Measurements from ENCODE around the gene JSRP1. TPM values are rescaled to one million over a fixed set of nuclear protein-coding genes. Genes with fewer than 3 reads are reported as not detected.

The JSRP1 gene
- polyA plus RNA-seq, 3 donors = 0.35 to 0.47 (median 0.45) TPM

DNA sequence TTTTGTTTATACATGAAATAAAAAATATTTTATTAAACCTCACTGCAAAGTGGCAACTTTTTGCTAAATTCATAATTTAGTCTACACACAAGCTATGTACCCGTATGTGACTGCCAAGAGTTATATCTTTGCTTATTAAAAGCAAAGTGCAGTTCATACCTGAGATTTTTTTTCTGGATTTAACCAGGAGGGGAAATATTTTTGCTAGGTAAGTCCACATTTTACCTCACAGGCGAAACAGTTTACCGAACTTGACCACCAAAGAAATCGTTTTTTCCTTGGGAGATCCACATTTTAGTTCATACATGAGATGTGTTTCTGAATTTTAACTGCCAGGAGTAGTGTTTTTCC lies 12.2 kb upstream of the JSRP1 start:
- DNase-seq (ENCODE audit: low read depth in 3 of 3, low spot score in 2 of 3) = no peak

DNA sequence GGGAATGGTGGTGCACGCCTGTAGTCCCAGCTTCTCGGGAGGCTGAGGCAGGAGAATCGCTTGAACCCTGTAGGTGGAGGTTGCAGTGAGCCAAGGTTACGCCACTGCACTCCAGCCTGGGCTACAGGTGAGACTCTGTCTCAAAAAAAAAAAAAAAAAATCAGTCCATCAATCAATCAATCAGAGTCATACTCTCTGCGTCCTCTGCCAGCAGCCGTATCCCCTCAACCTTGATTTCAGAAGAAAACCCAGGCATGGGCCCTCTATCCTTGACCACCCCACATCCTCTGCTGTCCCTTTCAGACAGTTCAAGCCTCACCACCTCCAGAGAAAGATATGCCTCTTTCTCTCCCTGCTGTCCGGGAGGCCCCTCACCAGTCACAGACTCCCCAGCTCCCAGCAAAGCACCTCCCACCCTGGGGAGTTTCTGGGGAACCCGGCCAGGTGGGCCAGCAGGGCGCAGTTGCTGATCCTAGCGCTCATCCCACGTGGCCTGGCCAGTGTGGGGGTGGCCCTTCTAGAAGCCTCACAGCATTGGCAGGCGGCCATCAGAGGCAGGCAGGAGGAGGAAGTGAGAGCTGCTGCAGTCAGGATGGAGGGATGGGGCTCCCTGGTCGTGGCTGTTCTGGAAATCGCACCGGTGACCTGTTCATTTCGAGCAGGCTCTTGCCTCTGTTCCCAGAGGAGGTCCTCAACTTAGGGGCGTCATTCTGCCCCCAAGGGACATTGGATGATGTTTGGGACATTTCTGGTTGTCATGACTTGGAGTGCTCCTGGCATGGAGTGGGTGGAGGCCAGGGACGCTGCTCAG lies 10.2 kb upstream of the JSRP1 start:
- no peak for DNase-seq (ENCODE audit: low read depth in 3 of 3, low spot score in 2 of 3)

DNA sequence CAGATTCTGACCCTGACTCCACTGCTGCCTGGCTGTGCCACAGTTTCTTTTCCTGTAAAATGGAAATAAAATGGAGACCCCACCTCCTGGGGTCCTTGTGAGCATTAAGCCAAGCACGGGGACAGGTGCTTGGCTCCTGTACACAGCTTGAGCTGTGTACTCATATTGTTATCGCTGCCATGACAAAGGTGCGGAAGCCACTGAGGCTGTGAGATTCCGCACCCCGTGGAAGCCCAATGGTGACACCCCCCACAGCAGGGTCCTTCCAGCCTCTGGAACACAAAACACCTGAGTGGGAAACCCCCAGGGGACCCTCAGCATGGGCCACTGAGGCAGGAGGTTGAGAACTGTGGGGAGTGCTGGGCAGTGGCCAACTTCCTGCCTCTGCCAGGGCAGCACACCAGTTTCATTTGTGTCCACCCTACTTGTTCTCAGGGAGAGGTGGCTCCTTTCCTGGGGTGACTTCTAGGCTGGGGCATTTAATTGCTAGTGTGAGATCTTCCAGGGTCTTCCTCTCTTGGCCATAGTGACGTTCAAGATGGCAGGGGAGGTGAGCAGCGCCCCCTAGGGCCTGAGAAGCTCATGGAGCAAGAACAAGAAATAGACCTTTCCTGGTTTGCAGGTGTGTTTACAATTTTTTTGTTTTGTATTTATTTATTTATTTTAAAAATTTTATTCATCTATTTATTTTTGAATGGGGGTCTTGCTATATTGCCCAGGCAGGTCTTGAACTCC lies 5.4 kb upstream of the JSRP1 start:
- no peak for DNase-seq (ENCODE audit: low read depth in 3 of 3, low spot score in 2 of 3)

DNA sequence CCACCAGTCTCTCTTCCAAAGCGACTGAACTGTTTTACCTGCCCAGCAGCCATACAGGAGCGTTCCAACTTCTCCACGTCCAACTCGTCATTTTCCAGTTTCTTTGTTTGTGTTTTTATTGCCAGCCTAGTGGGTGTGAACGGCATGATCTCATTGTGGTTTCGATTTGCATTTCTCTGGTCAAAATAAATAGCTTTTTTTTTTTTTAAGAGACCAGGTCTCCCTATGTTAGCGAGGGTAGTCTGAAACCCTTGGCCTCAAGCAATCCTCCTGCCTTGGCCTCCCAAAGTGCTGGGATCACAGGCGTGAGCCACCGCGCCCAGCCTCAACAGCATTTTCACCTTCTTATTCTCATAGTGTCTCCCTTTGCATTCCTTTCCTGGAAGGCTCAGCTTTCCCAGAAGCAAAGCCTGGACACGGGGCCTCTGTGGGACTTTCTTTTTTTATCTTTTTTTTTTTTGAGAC lies 4.2 kb upstream of the JSRP1 start:
- DNase-seq (ENCODE audit: low read depth in 3 of 3, low spot score in 2 of 3) = no peak

DNA sequence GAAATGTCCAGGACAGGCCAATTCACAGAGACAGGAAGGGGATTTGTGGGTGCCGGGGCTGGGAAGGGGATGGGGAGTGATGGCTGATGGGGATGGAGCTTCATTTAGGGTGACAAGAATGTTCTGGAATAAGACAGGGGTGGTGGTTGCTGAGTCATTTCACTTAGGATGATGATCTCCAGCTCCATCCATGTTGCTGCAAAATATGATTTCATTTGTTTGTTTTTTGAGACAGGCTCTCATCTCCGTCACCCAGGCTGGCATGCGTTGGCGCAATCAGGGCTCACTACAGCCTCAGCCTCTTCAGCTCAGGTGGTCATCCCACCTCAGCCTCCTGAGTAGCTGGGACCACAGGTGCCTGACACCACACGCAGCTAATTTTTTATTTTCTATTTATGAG lies 3.1 kb upstream of the JSRP1 start:
- DNase-seq (ENCODE audit: low read depth in 3 of 3, low spot score in 2 of 3) = no peak

DNA sequence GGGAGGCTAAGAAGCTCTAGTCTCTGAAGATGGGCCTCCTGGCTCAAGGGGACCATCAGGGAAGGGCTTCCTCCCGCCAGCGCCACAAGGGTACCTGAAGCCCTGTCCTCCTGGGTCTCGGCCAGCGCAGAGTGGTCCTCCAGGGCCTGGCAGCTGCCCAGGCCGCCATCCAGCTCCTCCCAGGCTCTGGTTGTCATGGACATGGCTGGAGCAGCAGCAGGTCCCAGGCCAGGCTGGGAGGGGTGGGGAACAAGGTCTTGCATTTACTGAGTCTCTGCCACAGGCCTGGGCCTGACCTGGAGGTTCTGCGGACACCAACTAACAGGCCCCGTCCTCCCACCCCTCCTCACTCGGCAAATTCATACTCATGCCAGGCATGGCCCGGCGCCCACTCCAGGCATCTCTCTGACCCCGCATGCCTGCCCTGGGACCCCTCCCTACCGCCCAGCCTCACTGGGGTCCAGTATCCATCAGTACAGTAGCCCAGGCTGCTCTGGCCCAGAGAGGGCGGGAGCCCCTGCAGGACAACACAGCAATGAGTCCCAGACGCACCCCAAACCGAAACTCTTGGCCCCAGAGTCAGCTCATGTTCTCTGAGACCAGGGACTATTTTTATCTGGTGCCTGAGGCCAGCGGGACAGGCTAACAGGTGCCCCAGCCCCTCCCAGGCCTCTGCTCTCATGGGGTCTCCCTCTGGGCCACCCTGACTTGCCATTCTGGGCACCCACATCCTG lies 938 bp downstream of the JSRP1 start:
- DNase-seq (ENCODE audit: low read depth in 3 of 3, low spot score in 2 of 3) = no peak

DNA sequence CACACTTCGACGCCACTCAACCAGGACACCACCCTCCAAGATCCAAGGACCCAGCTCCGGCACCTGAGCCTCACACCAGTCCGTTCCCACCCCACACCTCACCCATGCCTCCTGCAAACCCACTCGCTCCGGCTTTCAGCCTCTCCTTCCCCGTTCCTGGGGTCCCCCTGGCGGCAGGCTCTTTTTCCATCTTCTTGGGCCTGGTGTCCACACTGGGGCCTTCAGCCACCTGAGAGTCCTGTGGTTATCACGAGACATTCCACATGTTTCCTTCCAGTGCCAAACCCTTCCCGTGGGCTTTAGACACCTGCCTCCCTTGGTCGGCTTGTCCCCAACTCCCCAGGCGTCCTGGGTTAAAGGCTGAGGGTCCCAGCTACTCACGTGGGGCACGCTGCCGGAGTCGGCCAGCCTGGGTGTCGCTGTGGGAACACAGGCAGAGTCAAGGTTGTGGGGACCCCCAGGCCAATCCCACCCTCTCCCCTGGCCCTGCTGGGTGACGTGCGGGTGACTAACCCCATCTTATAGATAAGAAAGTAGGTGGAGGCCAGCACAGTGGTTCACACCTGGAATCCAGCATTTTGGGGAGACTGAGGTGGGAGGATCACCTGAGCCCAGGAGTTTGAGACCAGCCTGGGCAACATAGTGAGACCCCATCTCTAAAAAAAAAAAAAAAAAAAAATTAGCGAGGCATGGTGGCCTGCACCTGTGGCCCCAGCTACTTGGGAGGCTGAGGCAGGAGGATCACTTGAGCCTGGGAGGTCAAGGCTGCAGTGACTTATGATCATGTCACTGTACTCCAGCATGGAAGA lies 1.9 kb downstream of the JSRP1 start:
- DNase-seq (ENCODE audit: low read depth in 3 of 3, low spot score in 2 of 3) = no peak

DNA sequence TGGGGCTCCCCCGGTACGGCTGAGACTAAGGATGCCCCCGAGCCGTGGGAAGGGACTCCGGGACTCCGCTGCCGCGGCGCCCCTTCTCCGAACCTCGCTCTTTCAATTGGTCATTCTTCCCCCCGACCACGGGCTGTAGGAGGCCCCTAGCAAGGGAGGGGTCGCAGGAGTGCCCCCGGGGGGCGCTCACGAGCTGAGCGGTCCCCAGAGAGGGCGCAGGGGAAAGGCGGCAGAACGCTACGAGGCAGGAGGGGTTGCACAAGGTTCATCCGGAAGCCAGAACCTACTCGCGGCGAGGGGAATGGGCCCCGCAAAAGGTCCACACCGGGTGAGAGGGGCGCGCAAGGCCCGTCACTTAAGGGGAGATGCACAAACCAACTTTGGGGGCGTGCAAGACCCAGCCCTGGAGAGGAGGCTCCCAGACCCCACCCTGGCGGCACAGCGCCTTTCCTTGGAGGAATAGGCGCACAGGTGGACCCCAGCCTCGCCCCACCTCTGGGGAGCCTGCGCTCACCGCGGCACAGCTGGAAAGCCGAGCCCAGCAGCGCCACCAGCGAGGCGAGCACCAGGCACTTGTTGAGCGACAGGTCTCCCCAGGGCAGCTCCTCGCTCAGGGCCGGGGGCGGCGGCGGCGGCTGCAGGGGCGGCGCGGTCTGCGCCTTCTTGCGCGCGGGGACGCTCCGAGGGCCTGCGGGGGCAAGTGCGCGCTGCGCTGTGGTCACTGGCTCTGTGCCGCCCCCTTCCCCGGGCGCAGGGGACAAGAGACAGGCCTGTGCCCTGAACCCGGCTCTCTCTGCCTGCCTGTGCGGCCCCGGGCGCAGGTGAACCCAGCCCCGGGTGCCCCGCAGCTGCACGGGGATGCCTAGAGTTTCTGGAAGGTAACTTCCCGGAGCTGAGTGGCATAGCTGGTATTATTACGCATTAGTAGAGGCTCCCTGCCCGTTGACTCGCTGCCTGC lies 2.8 kb downstream of the JSRP1 start:
- no peak for DNase-seq (ENCODE audit: low read depth in 3 of 3, low spot score in 2 of 3)

DNA sequence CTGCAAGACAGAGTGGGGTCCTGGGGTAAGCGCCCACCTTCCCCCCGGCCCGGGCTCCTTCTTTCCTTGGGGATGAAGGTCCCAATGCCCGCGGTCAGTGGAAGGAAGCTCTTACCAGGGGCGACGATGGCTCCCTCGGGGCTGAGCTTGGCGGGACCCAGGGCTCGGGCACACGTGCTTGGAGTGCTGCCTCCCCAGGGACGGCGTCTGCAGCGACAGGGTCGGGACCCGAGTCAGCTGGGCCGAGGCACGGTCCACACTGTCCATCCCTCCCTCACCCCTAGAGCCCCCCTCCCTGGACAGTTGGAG lies 3.5 kb downstream of the JSRP1 start:
- DNase-seq (ENCODE audit: low read depth in 3 of 3, low spot score in 2 of 3) = no peak

DNA sequence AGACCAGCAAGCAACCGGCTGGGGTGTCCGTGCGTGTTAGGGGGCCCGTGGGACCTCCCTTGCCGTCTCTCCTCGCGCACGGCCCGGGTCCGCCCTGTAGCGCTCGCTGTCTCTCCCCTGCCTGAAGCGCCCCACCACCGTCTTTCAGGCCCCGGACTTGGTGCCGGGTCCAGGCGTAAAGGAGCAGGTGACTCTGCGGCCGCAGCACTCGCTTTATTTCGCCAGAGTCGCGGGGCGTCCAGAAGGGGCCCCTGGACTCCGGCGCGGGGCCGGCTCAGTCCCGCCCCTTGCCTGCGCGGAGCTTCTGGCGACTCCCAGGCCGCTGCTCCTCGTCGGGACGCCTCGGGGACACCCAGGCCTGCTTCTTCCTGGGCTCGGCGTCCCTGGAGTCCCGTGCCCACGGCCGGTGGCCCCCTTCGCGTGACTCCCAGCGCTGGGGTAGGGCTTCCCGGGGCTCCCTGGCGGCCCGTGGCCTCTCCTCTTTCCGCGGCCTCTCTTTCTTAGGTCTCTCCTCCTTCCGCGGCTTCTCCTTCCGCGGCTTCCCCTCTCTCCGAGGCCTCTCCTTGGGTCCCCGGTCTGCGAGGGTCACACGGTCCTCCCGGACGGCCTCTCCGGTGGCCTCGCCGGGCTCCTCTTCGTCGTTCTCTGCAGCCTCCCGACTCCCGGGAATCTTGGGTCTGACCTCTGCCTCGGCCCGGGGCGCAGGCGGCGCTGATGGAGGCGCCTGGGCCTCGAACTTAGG lies 4.0 kb downstream of the JSRP1 start:
- no peak for DNase-seq (ENCODE audit: low read depth in 3 of 3, low spot score in 2 of 3)

DNA sequence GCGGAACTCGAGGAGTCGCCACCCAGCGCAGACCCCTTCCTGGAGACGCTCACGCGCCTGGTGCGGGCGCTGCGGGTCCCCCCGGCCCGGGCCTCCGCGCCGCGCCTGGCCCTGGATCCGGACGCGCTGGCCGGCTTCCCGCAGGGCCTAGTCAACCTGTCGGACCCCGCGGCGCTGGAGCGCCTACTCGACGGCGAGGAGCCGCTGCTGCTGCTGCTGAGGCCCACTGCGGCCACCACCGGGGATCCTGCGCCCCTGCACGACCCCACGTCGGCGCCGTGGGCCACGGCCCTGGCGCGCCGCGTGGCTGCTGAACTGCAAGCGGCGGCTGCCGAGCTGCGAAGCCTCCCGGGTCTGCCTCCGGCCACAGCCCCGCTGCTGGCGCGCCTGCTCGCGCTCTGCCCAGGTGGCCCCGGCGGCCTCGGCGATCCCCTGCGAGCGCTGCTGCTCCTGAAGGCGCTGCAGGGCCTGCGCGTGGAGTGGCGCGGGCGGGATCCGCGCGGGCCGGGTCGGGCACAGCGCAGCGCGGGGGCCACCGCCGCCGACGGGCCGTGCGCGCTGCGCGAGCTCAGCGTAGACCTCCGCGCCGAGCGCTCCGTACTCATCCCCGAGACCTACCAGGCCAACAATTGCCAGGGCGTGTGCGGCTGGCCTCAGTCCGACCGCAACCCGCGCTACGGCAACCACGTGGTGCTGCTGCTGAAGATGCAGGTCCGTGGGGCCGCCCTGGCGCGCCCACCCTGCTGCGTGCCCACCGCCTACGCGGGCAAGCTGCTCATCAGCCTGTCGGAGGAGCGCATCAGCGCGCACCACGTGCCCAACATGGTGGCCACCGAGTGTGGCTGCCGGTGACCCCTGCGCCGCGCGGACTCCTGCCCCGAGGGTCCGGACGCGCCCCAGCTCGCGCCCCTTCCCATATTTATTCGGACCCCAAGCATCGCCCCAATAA lies 4.8 kb downstream of the JSRP1 start:
- DNase-seq (ENCODE audit: low read depth in 3 of 3, low spot score in 2 of 3) = no peak

DNA sequence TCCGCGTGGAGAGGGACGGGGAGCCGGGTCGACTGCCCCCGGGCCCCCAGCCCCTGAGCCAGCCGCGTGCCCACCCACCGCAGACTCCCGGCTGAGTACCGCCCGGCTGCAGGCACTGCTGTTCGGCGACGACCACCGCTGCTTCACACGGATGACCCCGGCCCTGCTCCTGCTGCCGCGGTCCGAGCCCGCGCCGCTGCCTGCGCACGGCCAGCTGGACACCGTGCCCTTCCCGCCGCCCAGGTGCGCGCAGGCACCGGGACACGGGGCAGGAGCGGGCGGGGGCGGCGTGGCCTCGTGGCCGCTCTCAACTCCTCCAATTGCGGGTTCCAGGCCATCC lies 5.5 kb downstream of the JSRP1 start:
- no peak for DNase-seq (ENCODE audit: low read depth in 3 of 3, low spot score in 2 of 3)

DNA sequence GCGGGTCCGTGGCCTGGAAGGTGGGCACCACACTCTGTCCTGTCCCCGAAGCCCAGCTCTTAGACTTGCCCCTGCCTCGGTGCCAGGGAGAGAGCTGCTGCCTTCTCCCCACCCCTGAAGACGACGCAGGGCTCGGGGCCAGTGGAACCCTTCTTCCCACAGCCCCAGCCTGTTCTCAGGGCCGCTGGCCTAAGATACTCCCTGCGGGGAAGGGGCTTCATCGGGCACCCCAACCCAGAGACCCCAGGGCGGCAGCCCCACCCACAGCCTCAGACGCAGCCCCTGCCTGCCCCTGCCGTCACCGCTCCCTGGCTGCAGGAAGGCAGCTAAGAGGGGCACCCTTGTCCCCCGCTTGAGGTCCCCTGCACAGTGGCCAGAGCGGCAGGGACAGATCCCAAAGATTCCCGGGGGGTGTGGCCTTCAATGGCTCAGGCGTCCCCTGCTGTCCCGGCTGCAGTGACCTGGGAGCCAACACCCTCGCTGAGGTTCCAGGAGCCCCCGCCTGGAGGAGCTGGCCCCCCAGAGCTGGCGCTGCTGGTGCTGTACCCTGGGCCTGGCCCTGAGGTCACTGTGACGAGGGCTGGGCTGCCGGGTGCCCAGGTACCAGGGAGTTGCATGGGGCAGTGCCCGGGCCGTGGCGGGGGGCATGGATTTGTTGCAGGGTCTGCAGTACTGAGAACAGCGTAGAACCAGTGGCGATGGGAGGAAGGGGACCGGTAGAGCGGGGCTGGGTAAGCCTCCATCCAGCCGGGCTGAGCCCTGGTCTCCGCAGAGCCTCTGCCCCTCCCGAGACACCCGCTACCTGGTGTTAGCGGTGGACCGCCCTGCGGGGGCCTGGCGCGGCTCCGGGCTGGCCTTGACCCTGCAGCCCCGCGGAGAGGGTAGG lies 6.1 kb downstream of the JSRP1 start:
- no peak for DNase-seq (ENCODE audit: low read depth in 3 of 3, low spot score in 2 of 3)

DNA sequence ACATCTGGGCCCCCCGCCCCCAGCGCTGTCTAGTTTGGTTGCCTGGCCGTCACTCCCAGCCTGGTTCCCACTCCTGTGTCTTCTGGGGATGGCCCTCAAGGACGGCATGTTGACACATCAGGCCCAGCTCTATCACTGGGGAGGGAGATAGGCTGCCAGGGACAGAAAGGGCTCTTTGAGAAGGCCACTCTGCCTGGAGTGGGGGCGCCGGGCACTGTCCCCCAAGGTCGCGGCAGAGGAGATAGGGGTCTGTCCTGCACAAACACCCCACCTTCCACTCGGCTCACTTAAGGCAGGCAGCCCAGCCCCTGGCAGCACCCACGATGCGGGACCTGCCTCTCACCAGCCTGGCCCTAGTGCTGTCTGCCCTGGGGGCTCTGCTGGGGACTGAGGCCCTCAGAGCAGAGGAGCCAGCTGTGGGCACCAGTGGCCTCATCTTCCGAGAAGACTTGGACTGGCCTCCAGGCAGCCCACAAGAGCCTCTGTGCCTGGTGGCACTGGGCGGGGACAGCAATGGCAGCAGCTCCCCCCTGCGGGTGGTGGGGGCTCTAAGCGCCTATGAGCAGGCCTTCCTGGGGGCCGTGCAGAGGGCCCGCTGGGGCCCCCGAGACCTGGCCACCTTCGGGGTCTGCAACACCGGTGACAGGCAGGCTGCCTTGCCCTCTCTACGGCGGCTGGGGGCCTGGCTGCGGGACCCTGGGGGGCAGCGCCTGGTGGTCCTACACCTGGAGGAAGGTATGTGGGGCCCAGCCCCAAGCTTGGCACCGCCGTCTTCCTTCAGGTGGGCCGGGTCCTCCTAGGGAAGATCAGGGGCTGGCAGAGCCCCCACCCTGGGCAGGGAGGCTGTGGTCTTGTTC lies 7.0 kb downstream of the JSRP1 start, which contains the start of gene AMH:
TSS of gene AMH (plus strand) at position 314 of the 857 bp plus-strand sequence. CDS start at position 324, 10 bp downstream.
- no peak for DNase-seq (ENCODE audit: low read depth in 3 of 3, low spot score in 2 of 3)

DNA sequence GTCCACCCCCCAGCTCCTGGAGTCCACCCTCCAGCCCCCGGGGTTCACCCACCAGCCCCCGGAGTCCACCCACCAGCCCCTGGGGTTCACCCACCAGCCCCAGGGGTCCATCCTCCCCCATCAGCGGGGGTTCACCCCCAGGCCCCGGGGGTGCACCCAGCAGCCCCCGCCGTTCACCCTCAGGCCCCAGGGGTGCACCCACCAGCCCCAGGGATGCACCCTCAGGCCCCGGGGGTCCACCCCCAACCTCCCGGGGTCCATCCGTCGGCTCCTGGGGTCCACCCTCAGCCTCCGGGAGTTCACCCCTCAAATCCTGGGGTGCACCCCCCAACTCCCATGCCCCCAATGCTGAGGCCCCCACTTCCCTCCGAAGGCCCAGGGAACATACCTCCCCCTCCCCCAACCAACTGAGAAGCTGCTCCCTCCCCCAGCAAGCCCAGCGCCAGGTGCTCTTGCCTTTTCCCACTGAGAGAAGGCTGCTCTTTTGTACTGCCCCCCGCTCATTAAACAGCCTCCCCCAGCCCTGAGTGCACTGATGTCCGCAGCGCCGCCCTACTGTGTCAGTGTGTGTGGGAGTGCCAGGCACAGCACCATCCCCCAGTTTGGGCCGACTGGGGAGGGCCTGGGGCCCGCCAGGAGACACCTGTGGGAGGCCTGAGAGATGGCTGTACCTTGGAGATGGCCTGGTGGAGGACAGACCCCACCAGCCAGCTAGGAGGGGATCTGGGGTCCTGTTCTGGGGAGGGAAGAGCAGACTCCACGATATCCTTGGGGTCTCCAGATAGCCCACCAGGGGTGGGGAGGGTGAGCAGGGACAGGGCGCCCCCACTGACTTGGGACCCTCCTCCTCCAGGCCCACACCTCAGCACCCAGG lies 7.8 kb downstream of the JSRP1 start:
- DNase-seq (ENCODE audit: low read depth in 3 of 3, low spot score in 2 of 3) = no peak

Measured in right renal cortex interstitium (tissue), 3 donors.